K562 (cell line): ENCODE data around the gene KLHL18. TPM values are rescaled to one million over a fixed set of nuclear protein-coding genes. Genes with fewer than 3 reads are reported as not detected.

ENCODE experiments used
- ATAC-seq: fragments of 200-7000 bp; cut with Tn5 transposase; 3 replicates; pipeline ENCODE4 v1.9.1; 2020; ENCODE audit warnings: moderate library complexity
- BruUV-seq: library from RNA; stranded (reverse); fragments of 400-500 nt; replicated peaks from 2 replicates; lab custom pipeline; 2021; lab: Mats Ljungman, UMichigan
- CTCF ChIA-PET: fragments of 300-600 bp; formaldehyde crosslinking; extraction: SDS; loops from one replicate; lab custom pipeline; 2021; ENCODE audit warnings: low intra/inter-chr PET ratio; lab: Yijun Ruan, JAX
- POLR2A ChIA-PET: fragments of 300-600, 350-650 bp; sonication (Branson Sonifier 250); formaldehyde crosslinking; extraction: SDS; loops from one replicate; lab custom pipeline; 2021; ENCODE audit warnings: antibody characterized with exemption, inconsistent platforms; lab: Yijun Ruan, JAX
- DNase-seq, 4 experiments: peaks; one replicate each; pipeline versions ENCODE4 v3.0.0 to v3.0.0-alpha.2; 2011 to 2018; ENCODE audit warnings: low spot score in 3 of 4, mixed read lengths in 3 of 4; ENCODE audit errors: extremely low read depth in 1 of 4
- FAIRE-seq: peaks from 2 replicates; lab custom pipeline; 2011; peaks lifted over from hg19 to GRCh38; lab: Jason Lieb, UNC
- H2AFZ ChIP-seq: 2 replicates; pipeline ENCODE4 v1.6.0; 2011; ENCODE audit warnings: low read depth, low read length, control low read depth, inconsistent platforms
- H3K27ac ChIP-seq: fragments of 200-600 bp; 3 replicates; pipeline ENCODE4 v1.8.0; 2011; ENCODE audit warnings: low read depth, mild to moderate bottlenecking, control low read depth, inconsistent platforms, low read length, moderate library complexity, mixed read lengths; ENCODE audit errors: extremely low read depth
- H3K27me3 ChIP-seq, 2 experiments: fragments of 300-600 bp in 1 of 2; 2 replicates in 1 of 2; 3 replicates in 1 of 2; pipeline versions ENCODE4 v1.6.0 to v1.8.0; 2011; ENCODE audit warnings: inconsistent platforms in 2 of 2, low read length in 2 of 2, mild to moderate bottlenecking in 1 of 2, mixed read lengths in 1 of 2, moderate library complexity in 1 of 2; ENCODE audit not compliant: control insufficient read depth in 2 of 2, insufficient read depth in 2 of 2
- H3K36me3 ChIP-seq: fragments of 300-600 bp; 3 replicates; pipeline ENCODE4 v1.8.0; 2011; ENCODE audit warnings: mild to moderate bottlenecking, low read length, inconsistent platforms; ENCODE audit not compliant: control insufficient read depth, insufficient read depth
- H3K4me1 ChIP-seq, 2 experiments: fragments of 200-600 bp in 1 of 2; replicated peaks in 1 of 2; 2 replicates in 1 of 2; 3 replicates in 1 of 2; pipeline versions ENCODE4 v1.5.1 to v1.8.0; 2011; ENCODE audit warnings: inconsistent platforms in 2 of 2, low read length in 2 of 2, mild to moderate bottlenecking in 1 of 2, mixed read lengths in 1 of 2, moderate library complexity in 1 of 2; ENCODE audit not compliant: control insufficient read depth in 2 of 2, insufficient read depth in 2 of 2
- H3K4me2 ChIP-seq: 2 replicates; pipeline ENCODE4 v1.6.1; 2011; ENCODE audit warnings: low read length, control low read depth, inconsistent platforms, mixed read lengths; ENCODE audit not compliant: insufficient read depth
- H3K4me3 ChIP-seq: fragments of 200-600 bp; sonication (generic), shearing (Covaris generic); 2 replicates; pipeline ENCODE4 v1.5.1; 2016; ENCODE audit warnings: control low read depth, inconsistent platforms
- H3K79me2 ChIP-seq: fragments of 200-600 bp; 3 replicates; pipeline ENCODE4 v1.8.0; 2011; ENCODE audit warnings: low read length, inconsistent platforms; ENCODE audit not compliant: control insufficient read depth, insufficient read depth
- H3K9ac ChIP-seq, 2 experiments: 2 replicates each; pipeline versions ENCODE4 v1.6.0 to v1.6.1; 2011; ENCODE audit warnings: low read depth in 2 of 2, low read length in 2 of 2, control low read depth in 1 of 2, inconsistent platforms in 1 of 2, mild to moderate bottlenecking in 1 of 2, mixed read lengths in 1 of 2; ENCODE audit not compliant: insufficient read depth in 1 of 2
- H3K9me1 ChIP-seq: one replicate; pipeline ENCODE4 v1.6.0; 2011; ENCODE audit warnings: inconsistent platforms, mild to moderate bottlenecking, low read length, moderate library complexity; ENCODE audit not compliant: control insufficient read depth, insufficient read depth
- H3K9me3 ChIP-seq: replicated peaks from 2 replicates; pipeline ENCODE4 v1.5.1; 2011; ENCODE audit warnings: low read depth, low read length, inconsistent platforms; ENCODE audit not compliant: control insufficient read depth, insufficient read depth
- H4K20me1 ChIP-seq: replicated peaks from 2 replicates; pipeline ENCODE4 v1.6.1; 2011; ENCODE audit warnings: low read length, inconsistent platforms, mixed read lengths; ENCODE audit not compliant: control insufficient read depth, insufficient read depth
- CBX3 ChIP-seq, 2 experiments: IDR thresholded peaks; 1 replicate in 1 of 2; 2 replicates in 1 of 2; pipeline ENCODE4 v1.6.1; 2012; ENCODE audit warnings: inconsistent platforms in 2 of 2, low read length in 2 of 2, borderline replicate concordance in 1 of 2, control low read depth in 1 of 2
- DPF2 ChIP-seq: fragments of 450-650 bp; IDR thresholded peaks from 2 replicates; pipeline ENCODE4 v1.6.1; 2016
- SMAD4 ChIP-seq: fragments of 250-450 bp; sonication (Bioruptor Pico); conservative IDR thresholded peaks from 2 replicates; pipeline ENCODE4 v1.8.0; 2021; ENCODE audit warnings: inconsistent platforms, mild to moderate bottlenecking, moderate library complexity
- SNRNP70 ChIP-seq: fragments of 200-400 bp; formaldehyde crosslinking; optimal IDR thresholded peaks from 2 replicates; pipeline ENCODE3; 2017; ENCODE audit warnings: low read depth, low read length
- SRF ChIP-seq, 2 experiments: fragments of 250-450, 450-650 bp in 1 of 2; sonication (Bioruptor Pico) in 1 of 2; sonication (generic) in 1 of 2; formaldehyde crosslinking; IDR thresholded peaks; 2 replicates each; pipeline versions ENCODE4 v1.5.0 to v1.5.1; 2020 to 2022; ENCODE audit warnings: mild to moderate bottlenecking in 1 of 2, missing genetic modification reagents in 1 of 2
- TAL1 ChIP-seq: fragments of 450-650 bp; IDR thresholded peaks from 2 replicates; pipeline ENCODE4 v1.6.1; 2016; ENCODE audit warnings: mild to moderate bottlenecking
- ZC3H4 ChIP-seq: sonication (generic); formaldehyde crosslinking; IDR thresholded peaks from 2 replicates; pipeline ENCODE4 v1.9.0; 2021; ENCODE audit warnings: missing genetic modification reagents, borderline replicate concordance
- ZNF384 ChIP-seq: IDR thresholded peaks from 2 replicates; pipeline ENCODE4 v1.6.1; 2012; ENCODE audit warnings: low read depth, low read length, improper control_type of control experiment
- WGBS: fragments of 100-300 bp; shearing (Covaris generic); methylation state at CpG from one replicate; pipeline ENCODE4 v1.1.6; 2016; ENCODE audit warnings: low coverage, mixed read lengths; ENCODE audit not compliant: insufficient coverage; ENCODE audit errors: missing lambda C conversion rate; 5-methylcytosine and 5-hydroxymethylcytosine counted together
- in situ Hi-C: fragments of 300-500 bp; cut with MboI; formaldehyde crosslinking; loops from 4 replicates; pipeline ENCODE4 v1.15.0; 2018; ENCODE audit warnings: inconsistent platforms, mixed read lengths
- intact Hi-C: fragments of 100-400 bp; cut with micrococcal nuclease; formaldehyde crosslinking; loops from 2 replicates; pipeline ENCODE4 v1.14.2; 2022
- polyA plus RNA-seq, 8 experiments: library from polyadenylated mRNA; depleted of rRNA in 4 of 8; stranded (reverse) in 5 of 8; unstranded in 3 of 8; fragments of >200 nt; fragmentation: Nextera tagmentation in 2 of 8; fragmentation: Illumina TruSeq in 1 of 8; extraction: Ambion mirVana in 2 of 8; extraction: Trizol in 1 of 8; gene quantifications; 2 replicates each; pipeline versions ENCODE4 v1.2.1 to v1.2.3, GENCODE V29; 2011 to 2014; ENCODE audit warnings: inconsistent platforms in 1 of 8, missing spikeins in 1 of 8
- total RNA-seq, 7 experiments: library from RNA; depleted of rRNA in 6 of 7; stranded (reverse); fragments of >200 nt in 6 of 7; fragmentation: Illumina TruSeq in 2 of 7; extraction: Trizol in 2 of 7; gene quantifications; 2 replicates each; pipeline versions ENCODE4 v1.2.1 to v1.2.3, GENCODE V29; 2011 to 2021; ENCODE audit warnings: low replicate concordance in 1 of 7
- TF ChIP-seq, protein P1 (sequence below): sonication (generic); formaldehyde crosslinking; IDR thresholded peaks from 2 replicates; pipeline ENCODE4 v1.8.1; 2022; ENCODE audit warnings: missing genetic modification reagents
- TF ChIP-seq, protein P2 (sequence below): fragments of 200-800 bp; sonication (Bioruptor generic); IDR thresholded peaks from 2 replicates; pipeline ENCODE4 v1.6.1; 2017; ENCODE audit warnings: missing genetic modification characterization, missing compliant biosample characterization
- TF ChIP-seq, protein P3 (sequence below): sonication (generic); formaldehyde crosslinking; IDR thresholded peaks from 2 replicates; pipeline ENCODE4 v1.8.1; 2023; ENCODE audit warnings: mild to moderate bottlenecking, missing genetic modification reagents

KLHL18 gene
- total and polyA plus RNA-seq, 9 of the 15 experiments (the other 6 are each of a cell fraction or from before 2014, with no cell fraction given) = 26.7 to 97.5 (median 48.7) TPM

DNA sequence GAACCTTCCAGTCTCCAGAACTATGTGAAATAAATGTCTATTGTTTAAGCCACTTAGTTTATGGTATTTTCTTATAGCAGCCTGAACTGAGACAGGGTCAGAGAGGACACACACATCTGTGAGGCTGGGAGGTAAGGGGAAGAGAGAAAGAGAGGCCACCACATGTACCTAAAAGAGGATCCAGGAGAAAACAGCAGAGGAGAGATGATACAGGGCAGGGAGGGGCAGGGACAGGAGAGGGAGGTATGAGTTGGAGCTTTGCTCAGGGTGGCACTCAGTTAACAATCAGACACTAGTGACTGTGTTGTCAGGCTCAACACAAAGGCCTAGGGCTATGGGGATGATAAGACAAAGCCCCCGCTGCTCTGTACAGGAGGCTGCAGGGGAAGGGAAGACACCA lies 17.7 kb upstream of the KLHL18 start:
- Histone ChIP-seq H3K79me2 (no peaks in the 10 kb centered on the region), H3K9ac (no peak overlapping the region), H3K9me3 (no peaks in the 10 kb centered on the region), H3K4me1 (peaks cover 8 to 13% of the 10 kb centered on the region in 2 experiments; a peak in 4 of 5 replicates), H3K36me3 (no peaks in the 10 kb centered on the region), H4K20me1 (no peaks in the 10 kb centered on the region), H2AFZ (no peak overlapping the region), H3K4me2 (no peak overlapping the region), H3K9me1 (no peaks in the 10 kb centered on the region), H3K4me3 (no peak overlapping the region), H3K27ac (no peak overlapping the region), H3K27me3 (no peaks in the 10 kb centered on the region)
- CTCF ChIA-PET = no interaction called here
- FAIRE-seq (no peak), DNase-seq (no peak), ATAC-seq (no peak)
- intact Hi-C loops (no loop called here), in situ Hi-C loops (no loop called here)
- BruUV-seq = no TSS peak
- 40% methylated on average over 1 of the region's 1 CpG for WGBS
- TF ChIP-seq ZNF384 (no peak), SMAD4 (CRISPR knock-in tag) (no peak), TAL1 (no peak), SRF (CRISPR knock-in tag; IDR thresholded peaks at IDR 0.05) (no peak), CBX3 (IDR thresholded peaks at IDR 0.05; ENCODE audit: borderline replicate concordance in 1 of 2, low read length in 2 of 2) (no peak), SNRNP70 (no peak), ZC3H4 (no peak), DPF2 (no peak)
- TF ChIP-seq, protein P1, sequence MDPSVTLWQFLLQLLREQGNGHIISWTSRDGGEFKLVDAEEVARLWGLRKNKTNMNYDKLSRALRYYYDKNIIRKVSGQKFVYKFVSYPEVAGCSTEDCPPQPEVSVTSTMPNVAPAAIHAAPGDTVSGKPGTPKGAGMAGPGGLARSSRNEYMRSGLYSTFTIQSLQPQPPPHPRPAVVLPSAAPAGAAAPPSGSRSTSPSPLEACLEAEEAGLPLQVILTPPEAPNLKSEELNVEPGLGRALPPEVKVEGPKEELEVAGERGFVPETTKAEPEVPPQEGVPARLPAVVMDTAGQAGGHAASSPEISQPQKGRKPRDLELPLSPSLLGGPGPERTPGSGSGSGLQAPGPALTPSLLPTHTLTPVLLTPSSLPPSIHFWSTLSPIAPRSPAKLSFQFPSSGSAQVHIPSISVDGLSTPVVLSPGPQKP (CRISPR knock-in tag) = no peak
- TF ChIP-seq, protein P2, sequence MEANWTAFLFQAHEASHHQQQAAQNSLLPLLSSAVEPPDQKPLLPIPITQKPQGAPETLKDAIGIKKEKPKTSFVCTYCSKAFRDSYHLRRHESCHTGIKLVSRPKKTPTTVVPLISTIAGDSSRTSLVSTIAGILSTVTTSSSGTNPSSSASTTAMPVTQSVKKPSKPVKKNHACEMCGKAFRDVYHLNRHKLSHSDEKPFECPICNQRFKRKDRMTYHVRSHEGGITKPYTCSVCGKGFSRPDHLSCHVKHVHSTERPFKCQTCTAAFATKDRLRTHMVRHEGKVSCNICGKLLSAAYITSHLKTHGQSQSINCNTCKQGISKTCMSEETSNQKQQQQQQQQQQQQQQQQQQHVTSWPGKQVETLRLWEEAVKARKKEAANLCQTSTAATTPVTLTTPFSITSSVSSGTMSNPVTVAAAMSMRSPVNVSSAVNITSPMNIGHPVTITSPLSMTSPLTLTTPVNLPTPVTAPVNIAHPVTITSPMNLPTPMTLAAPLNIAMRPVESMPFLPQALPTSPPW = no peak
- TF ChIP-seq, protein P3, sequence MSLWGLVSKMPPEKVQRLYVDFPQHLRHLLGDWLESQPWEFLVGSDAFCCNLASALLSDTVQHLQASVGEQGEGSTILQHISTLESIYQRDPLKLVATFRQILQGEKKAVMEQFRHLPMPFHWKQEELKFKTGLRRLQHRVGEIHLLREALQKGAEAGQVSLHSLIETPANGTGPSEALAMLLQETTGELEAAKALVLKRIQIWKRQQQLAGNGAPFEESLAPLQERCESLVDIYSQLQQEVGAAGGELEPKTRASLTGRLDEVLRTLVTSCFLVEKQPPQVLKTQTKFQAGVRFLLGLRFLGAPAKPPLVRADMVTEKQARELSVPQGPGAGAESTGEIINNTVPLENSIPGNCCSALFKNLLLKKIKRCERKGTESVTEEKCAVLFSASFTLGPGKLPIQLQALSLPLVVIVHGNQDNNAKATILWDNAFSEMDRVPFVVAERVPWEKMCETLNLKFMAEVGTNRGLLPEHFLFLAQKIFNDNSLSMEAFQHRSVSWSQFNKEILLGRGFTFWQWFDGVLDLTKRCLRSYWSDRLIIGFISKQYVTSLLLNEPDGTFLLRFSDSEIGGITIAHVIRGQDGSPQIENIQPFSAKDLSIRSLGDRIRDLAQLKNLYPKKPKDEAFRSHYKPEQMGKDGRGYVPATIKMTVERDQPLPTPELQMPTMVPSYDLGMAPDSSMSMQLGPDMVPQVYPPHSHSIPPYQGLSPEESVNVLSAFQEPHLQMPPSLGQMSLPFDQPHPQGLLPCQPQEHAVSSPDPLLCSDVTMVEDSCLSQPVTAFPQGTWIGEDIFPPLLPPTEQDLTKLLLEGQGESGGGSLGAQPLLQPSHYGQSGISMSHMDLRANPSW = no peak
- POLR2A ChIA-PET = no interaction called here
